GM12878 (cell line): ENCODE measurements around the gene CRNKL1. TPM values are rescaled to one million over a fixed set of nuclear protein-coding genes. Genes with fewer than 3 reads are reported as not detected.

Source experiments
- BMI1 ChIP-seq: fragments of 450-650 bp; IDR thresholded peaks from 2 replicates; pipeline ENCODE4 v1.6.1; 2016; ENCODE audit warnings: mild to moderate bottlenecking, moderate library complexity, borderline replicate concordance
- CBFB ChIP-seq: IDR thresholded peaks from 2 replicates; pipeline ENCODE4 v1.6.1; 2016; ENCODE audit warnings: antibody characterized with exemption, low read depth
- CEBPB ChIP-seq, 2 experiments: fragments of 150-350 bp in 1 of 2; IDR thresholded peaks; 2 replicates each; pipeline ENCODE4 v1.6.1; 2012 to 2014; ENCODE audit warnings: low read depth in 2 of 2, low read length in 2 of 2, borderline replicate concordance in 1 of 2, inconsistent platforms in 1 of 2
- CHD4 ChIP-seq: fragments of 200-600 bp; sonication (generic); IDR thresholded peaks from 2 replicates; pipeline ENCODE4 v1.6.1; 2016; ENCODE audit warnings: mild to moderate bottlenecking
- CREM ChIP-seq: IDR thresholded peaks from 2 replicates; pipeline ENCODE4 v1.6.1; 2014; ENCODE audit warnings: antibody characterized with exemption, low read depth
- EGR1 ChIP-seq, 2 experiments: IDR thresholded peaks; 1 replicate in 1 of 2; 2 replicates in 1 of 2; pipeline ENCODE4 v1.6.1; 2011 to 2012; ENCODE audit warnings: low read depth in 2 of 2, low read length in 2 of 2, borderline replicate concordance in 1 of 2, mild to moderate bottlenecking in 1 of 2, moderate library complexity in 1 of 2
- EP300 ChIP-seq, 2 experiments: fragments of 150-350 bp in 1 of 2; IDR thresholded peaks; 2 replicates each; pipeline ENCODE4 v1.6.1; 2011 to 2012; ENCODE audit warnings: low read depth in 2 of 2, low read length in 2 of 2, borderline replicate concordance in 1 of 2, improper control_type of control experiment in 1 of 2, inconsistent platforms in 1 of 2; ENCODE audit not compliant: control insufficient read depth in 1 of 2
- ESRRA ChIP-seq: IDR thresholded peaks from 2 replicates; pipeline ENCODE4 v1.6.1; 2012; ENCODE audit warnings: mild to moderate bottlenecking, low read length, improper control_type of control experiment
- HDGF ChIP-seq: fragments of 450-650 bp; IDR thresholded peaks from 2 replicates; pipeline ENCODE4 v1.6.1; 2016; ENCODE audit warnings: antibody characterized with exemption
- KAT2A ChIP-seq: conservative IDR thresholded peaks from 2 replicates; pipeline ENCODE4 v1.6.1; 2011; ENCODE audit warnings: low read depth, low read length; ENCODE audit not compliant: control insufficient read depth
- MYB ChIP-seq: fragments of 150-350 bp; IDR thresholded peaks from 2 replicates; pipeline ENCODE4 v1.6.1; 2014; ENCODE audit warnings: mild to moderate bottlenecking, low read depth, low read length, borderline replicate concordance
- NFYA ChIP-seq: IDR thresholded peaks from 2 replicates; pipeline ENCODE4 v1.6.1; 2011; ENCODE audit warnings: low read depth, mild to moderate bottlenecking, low read length, improper control_type of control experiment, borderline replicate concordance
- POLR2A ChIP-seq: IDR thresholded peaks from 2 replicates; pipeline ENCODE4 v1.6.1; 2011; ENCODE audit warnings: low read depth, mild to moderate bottlenecking, low read length
- RAD21 ChIP-seq: IDR thresholded peaks from 2 replicates; pipeline ENCODE4 v1.6.1; 2011; ENCODE audit warnings: mild to moderate bottlenecking, low read depth, low read length, moderate library complexity; ENCODE audit not compliant: insufficient read depth
- RFX5 ChIP-seq: IDR thresholded peaks from 2 replicates; pipeline ENCODE4 v1.6.1; 2011; ENCODE audit warnings: low read depth, low read length, improper control_type of control experiment
- SMAD1 ChIP-seq: fragments of 450-650 bp; IDR thresholded peaks from 2 replicates; pipeline ENCODE4 v1.6.1; 2018; ENCODE audit warnings: mild to moderate bottlenecking, low read depth; ENCODE audit not compliant: partially characterized antibody
- SMARCA5 ChIP-seq: fragments of 450-650 bp; IDR thresholded peaks from 2 replicates; pipeline ENCODE4 v1.6.1; 2017; ENCODE audit warnings: mild to moderate bottlenecking
- TCF3 ChIP-seq: IDR thresholded peaks from 2 replicates; pipeline ENCODE4 v1.6.1; 2012; ENCODE audit warnings: low read depth, mild to moderate bottlenecking, low read length, borderline replicate concordance; ENCODE audit not compliant: insufficient read depth
- WRNIP1 ChIP-seq: IDR thresholded peaks from 2 replicates; pipeline ENCODE4 v1.6.1; 2011; ENCODE audit warnings: low read depth, low read length, improper control_type of control experiment, borderline replicate concordance
- ZSCAN29 ChIP-seq: fragments of 450-650 bp; IDR thresholded peaks from 2 replicates; pipeline ENCODE4 v1.6.1; 2017; ENCODE audit warnings: mild to moderate bottlenecking, moderate library complexity
- ZZZ3 ChIP-seq: IDR thresholded peaks from 2 replicates; pipeline ENCODE4 v1.6.1; 2011; ENCODE audit warnings: low read depth; ENCODE audit not compliant: control insufficient read depth, insufficient read length
- polyA plus RNA-seq, 11 experiments: library from polyadenylated mRNA; depleted of rRNA in 4 of 11; unstranded in 6 of 11; stranded (reverse) in 5 of 11; fragments of >200 nt; fragmentation: Nextera tagmentation in 4 of 11; fragmentation: Illumina TruSeq in 1 of 11; extraction: Ambion mirVana in 4 of 11; extraction: Trizol in 1 of 11; gene quantifications; 1 replicate in 1 of 11; 2 replicates in 10 of 11; pipeline versions ENCODE4 v1.2.1 to v1.2.3, GENCODE V29; 2011 to 2016; ENCODE audit warnings: inconsistent platforms in 2 of 11, missing spikeins in 2 of 11, low read depth in 1 of 11
- total RNA-seq, 4 experiments: library from RNA; depleted of rRNA in 3 of 4; stranded (reverse); fragments of >200 nt in 3 of 4; fragmentation: Illumina TruSeq in 1 of 4; extraction: Trizol in 1 of 4; gene quantifications; 2 replicates each; pipeline versions ENCODE4 v1.2.1 to v1.2.3, GENCODE V29; 2013 to 2021
- TF ChIP-seq, protein P1 (sequence below): IDR thresholded peaks from 2 replicates; pipeline ENCODE4 v1.6.1; 2011; ENCODE audit warnings: mild to moderate bottlenecking, low read depth, low read length, moderate library complexity; ENCODE audit not compliant: insufficient replicate concordance
- TF ChIP-seq, protein P2 (sequence below): IDR thresholded peaks from 2 replicates; pipeline ENCODE4 v1.6.1; 2012; ENCODE audit warnings: low read depth, low read length, improper control_type of control experiment
- TF ChIP-seq, protein P3 (sequence below): IDR thresholded peaks from 2 replicates; pipeline ENCODE4 v1.6.1; 2012; ENCODE audit warnings: low read depth, low read length, improper control_type of control experiment
- TF ChIP-seq, protein P4 (sequence below): fragments of 450-650 bp; IDR thresholded peaks from 2 replicates; pipeline ENCODE4 v1.6.1; 2018; ENCODE audit warnings: mild to moderate bottlenecking, low read depth, moderate library complexity; ENCODE audit not compliant: partially characterized antibody

CRNKL1 gene
- total and polyA plus RNA-seq, 10 of the 15 experiments (the other 5 are each of a cell fraction or from before 2014, with no cell fraction given), result 9.5 to 28.4 (median 17.5) TPM

DNA sequence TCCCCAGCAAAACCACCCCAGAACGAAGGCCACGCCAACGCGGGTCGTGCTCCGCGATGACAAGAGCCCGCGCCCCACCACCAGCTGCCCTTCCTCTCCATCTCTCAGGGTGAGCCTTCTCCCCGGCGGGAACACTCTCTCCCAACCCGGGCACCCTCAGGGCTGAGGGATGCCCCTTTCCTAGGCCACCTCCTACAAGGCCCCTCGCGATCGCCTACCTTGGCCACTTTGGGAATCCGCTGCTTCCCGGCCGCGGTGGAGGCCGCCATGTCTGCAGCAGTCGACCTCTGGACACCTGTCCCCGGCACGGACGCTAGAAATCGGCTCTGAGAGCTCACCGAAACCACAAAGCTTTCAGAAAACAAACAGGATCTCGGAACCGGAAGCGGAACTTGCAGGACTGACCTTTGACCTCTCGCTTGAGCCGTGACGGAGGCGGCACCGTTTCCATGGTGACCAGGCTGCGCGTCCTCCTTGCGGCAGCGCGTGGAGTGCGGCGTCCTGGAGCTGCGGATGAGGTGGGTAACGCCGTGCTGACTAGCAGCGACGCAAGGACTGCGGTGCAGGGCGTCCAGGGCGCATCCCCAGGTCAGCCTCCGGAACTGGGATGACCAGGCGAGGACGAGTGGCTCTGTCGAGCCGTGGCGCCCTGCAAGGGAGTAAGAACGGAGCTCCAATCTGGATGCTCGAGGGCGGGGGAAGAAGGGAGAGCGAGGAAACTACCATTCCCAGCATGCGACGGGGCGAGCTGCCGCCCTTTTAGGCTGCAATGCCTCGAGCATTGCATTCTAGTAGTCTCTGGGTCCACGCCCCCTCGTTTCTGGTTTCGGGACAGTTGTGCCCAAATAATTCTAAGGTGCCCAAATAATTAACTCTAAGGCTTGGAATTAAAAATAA lies at the start of gene CRNKL1, which contains the start of gene CFAP61 (continued):
- no peak for TF ChIP-seq RAD21
- no peak for TF ChIP-seq ZZZ3
- TF ChIP-seq WRNIP1, result 0 out of 2 replicates have a peak, but pooled peaks have one; percentile 27
- TF ChIP-seq ESRRA, result no peak
- TF ChIP-seq EGR1 (IDR thresholded peaks at IDR 0.05; ENCODE audit: borderline replicate concordance in 1 of 2, low read depth in 2 of 2, low read length in 2 of 2), result peak; percentile 25 to 77
- TF ChIP-seq, protein P1, sequence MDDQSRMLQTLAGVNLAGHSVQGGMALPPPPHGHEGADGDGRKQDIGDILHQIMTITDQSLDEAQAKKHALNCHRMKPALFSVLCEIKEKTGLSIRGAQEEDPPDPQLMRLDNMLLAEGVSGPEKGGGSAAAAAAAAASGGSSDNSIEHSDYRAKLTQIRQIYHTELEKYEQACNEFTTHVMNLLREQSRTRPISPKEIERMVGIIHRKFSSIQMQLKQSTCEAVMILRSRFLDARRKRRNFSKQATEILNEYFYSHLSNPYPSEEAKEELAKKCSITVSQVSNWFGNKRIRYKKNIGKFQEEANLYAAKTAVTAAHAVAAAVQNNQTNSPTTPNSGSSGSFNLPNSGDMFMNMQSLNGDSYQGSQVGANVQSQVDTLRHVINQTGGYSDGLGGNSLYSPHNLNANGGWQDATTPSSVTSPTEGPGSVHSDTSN, result no peak
- TF ChIP-seq SMARCA5, result no peak; the same call in 1 of the 2 replicates
- TF ChIP-seq POLR2A, result peak; percentile 90
- TF ChIP-seq CHD4, result no peak
- TF ChIP-seq CEBPB (IDR thresholded peaks at IDR 0.05; ENCODE audit: borderline replicate concordance in 1 of 2, low read depth in 2 of 2, low read length in 2 of 2), result no peak
- TF ChIP-seq EP300 (IDR thresholded peaks at IDR 0.05; ENCODE audit: borderline replicate concordance in 1 of 2, control insufficient read depth in 1 of 2, low read depth in 2 of 2, low read length in 2 of 2), result no peak
- peak; percentile 71; the same call in 1 of the 2 replicates for TF ChIP-seq TCF3
- TF ChIP-seq, protein P2, sequence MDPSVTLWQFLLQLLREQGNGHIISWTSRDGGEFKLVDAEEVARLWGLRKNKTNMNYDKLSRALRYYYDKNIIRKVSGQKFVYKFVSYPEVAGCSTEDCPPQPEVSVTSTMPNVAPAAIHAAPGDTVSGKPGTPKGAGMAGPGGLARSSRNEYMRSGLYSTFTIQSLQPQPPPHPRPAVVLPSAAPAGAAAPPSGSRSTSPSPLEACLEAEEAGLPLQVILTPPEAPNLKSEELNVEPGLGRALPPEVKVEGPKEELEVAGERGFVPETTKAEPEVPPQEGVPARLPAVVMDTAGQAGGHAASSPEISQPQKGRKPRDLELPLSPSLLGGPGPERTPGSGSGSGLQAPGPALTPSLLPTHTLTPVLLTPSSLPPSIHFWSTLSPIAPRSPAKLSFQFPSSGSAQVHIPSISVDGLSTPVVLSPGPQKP, result peak; percentile 80
- TF ChIP-seq NFYA, result no peak
- TF ChIP-seq HDGF, result peak; percentile 91
- no peak for TF ChIP-seq RFX5
- peak; percentile 68; the same call in 1 of the 2 replicates for TF ChIP-seq CREM
- no peak for TF ChIP-seq SMAD1
- TF ChIP-seq ZSCAN29, result no peak
- TF ChIP-seq MYB, result no peak
- TF ChIP-seq KAT2A, result no peak
- TF ChIP-seq, protein P3, sequence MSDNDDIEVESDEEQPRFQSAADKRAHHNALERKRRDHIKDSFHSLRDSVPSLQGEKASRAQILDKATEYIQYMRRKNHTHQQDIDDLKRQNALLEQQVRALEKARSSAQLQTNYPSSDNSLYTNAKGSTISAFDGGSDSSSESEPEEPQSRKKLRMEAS, result peak; percentile 92
- TF ChIP-seq, protein P4, sequence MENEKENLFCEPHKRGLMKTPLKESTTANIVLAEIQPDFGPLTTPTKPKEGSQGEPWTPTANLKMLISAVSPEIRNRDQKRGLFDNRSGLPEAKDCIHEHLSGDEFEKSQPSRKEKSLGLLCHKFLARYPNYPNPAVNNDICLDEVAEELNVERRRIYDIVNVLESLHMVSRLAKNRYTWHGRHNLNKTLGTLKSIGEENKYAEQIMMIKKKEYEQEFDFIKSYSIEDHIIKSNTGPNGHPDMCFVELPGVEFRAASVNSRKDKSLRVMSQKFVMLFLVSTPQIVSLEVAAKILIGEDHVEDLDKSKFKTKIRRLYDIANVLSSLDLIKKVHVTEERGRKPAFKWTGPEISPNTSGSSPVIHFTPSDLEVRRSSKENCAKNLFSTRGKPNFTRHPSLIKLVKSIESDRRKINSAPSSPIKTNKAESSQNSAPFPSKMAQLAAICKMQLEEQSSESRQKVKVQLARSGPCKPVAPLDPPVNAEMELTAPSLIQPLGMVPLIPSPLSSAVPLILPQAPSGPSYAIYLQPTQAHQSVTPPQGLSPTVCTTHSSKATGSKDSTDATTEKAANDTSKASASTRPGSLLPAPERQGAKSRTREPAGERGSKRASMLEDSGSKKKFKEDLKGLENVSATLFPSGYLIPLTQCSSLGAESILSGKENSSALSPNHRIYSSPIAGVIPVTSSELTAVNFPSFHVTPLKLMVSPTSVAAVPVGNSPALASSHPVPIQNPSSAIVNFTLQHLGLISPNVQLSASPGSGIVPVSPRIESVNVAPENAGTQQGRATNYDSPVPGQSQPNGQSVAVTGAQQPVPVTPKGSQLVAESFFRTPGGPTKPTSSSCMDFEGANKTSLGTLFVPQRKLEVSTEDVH, result no peak
- peak; percentile 81 for TF ChIP-seq CBFB
- TF ChIP-seq BMI1, result peak; percentile 100
